Inferior parietal cortex (tissue), 1 donor: ENCODE results near the gene USP9Y.

ENCODE experiments used
- DNase-seq: peaks from one replicate; pipeline ENCODE4 v3.0.0-alpha.2; 2016; ENCODE audit errors: extremely low spot score

The USP9Y gene

DNA sequence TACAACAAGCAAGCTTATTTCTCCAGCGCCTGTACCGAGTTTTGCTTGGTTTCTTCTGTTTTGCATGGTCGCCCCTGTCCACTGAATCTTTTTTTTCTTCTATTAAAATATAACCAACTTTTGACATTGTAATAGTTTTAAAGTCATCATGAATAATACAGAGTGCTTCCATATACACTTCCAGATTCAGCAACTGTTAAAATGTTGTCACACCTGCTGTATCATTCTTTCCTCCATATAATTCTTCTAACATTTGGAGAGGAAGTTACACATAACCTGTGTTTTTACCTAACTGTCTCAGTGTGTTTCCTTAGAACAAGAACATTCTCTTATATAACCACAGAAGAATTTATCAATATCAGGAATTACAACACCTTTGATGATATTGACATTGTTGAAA is 83.5 kb downstream of the USP9Y start:
- DNase-seq = no peak

- no peak for DNase-seq
Measured at GRCh38 chrY:12793999-12794398, 93.0 kb downstream of the USP9Y start.

GRCh38 chrY:12808046-12808445 is 107.0 kb downstream of the USP9Y start:
- no peak for DNase-seq

DNA sequence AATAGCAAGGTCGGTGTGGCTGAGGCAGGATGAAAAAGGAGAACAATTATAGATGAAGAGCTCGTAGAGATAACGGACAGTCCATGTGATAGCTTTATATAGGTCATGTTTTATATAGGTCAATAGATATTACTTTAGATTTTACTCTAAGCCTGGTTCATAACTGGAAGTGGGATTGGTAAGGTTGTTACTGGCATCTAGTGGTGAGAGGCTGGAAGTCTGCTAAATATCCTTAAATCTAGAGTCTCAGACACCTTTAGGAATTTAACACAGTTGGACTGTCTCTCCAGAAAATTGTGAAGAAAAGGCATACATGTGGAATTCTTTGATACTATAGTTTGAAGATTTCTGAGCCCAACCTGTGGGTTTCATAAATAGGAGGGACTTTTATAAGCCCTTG is 108.0 kb downstream of the USP9Y start:
- peak; percentile 4 for DNase-seq

DNA sequence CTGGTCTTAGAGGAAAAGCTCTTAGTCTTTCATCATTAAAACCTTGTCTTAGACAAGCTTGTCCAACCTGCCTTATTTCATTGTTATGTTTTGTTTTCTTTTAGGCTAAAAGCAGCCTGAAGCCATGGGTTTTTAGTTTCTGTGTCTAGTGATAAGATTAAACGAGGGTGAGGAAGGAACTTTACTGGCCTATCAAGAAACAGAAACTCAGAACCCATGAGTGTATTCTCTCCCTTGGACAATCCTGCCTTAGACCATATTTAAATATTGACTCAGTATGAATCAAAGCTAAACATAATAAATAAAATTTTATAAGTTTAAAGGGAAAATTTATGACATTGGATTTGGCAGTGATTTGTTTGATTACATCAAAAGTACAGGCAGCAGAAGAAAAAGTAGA is 122.4 kb downstream of the USP9Y start:
- DNase-seq = no peak

DNA sequence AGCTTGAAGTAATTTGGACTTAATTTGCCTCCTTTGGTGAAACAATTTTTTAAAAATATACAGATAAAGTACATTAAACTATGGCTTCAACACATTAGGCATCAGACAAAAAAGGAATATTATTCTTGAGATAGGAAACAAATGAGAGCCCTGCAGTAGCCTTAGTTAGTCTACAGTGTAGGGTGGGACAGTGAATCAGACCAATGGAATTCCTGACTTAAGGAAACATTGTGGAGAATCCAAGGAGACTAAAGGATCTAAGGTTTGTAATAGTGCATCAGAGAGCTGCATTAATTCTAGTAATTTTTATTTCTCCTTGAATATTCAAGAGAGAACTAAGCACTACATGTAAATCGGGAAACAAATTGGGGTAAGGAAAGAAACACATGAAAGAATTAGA is 125.8 kb downstream of the USP9Y start:
- DNase-seq = no peak

GRCh38 chrY:12833284-12833683 is 132.3 kb downstream of the USP9Y start:
- DNase-seq = no peak

- peak; percentile 1 for DNase-seq
Measured at GRCh38 chrY:12837550-12837949, 136.5 kb downstream of the USP9Y start.

GRCh38 chrY:12841368-12841767 is 140.3 kb downstream of the USP9Y start:
- DNase-seq = no peak

GRCh38 chrY:12846793-12847192 is 145.8 kb downstream of the USP9Y start:
- DNase-seq = no peak

- no peak for DNase-seq
Measured at GRCh38 chrY:12855791-12856275, 154.8 kb downstream of the USP9Y start.

DNA sequence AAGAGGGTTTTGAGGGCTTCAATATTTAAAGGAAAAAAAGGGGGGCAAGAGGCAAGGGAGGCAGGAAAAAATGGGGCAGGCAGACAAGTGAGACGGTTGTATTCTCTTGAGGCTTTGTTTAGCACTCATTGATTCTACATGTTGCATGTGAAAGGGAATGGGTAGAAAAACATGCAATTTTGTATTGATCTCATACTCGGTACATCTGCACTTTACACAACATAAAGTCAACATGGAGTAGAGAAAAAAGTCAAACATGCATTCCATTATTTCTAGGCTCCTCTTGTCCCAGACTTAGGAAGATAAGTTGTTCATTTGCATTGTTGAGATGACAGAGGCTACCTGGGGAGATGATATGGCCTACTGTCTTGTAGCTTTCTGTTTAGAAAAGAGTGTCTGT is 166.9 kb downstream of the USP9Y start:
- DNase-seq = no peak

- DNase-seq = no peak
Measured at GRCh38 chrY:12896973-12897372, 195.9 kb downstream of the USP9Y start.

- no peak for DNase-seq
Measured at GRCh38 chrY:12898604-12899003, 197.6 kb downstream of the USP9Y start.

DNA sequence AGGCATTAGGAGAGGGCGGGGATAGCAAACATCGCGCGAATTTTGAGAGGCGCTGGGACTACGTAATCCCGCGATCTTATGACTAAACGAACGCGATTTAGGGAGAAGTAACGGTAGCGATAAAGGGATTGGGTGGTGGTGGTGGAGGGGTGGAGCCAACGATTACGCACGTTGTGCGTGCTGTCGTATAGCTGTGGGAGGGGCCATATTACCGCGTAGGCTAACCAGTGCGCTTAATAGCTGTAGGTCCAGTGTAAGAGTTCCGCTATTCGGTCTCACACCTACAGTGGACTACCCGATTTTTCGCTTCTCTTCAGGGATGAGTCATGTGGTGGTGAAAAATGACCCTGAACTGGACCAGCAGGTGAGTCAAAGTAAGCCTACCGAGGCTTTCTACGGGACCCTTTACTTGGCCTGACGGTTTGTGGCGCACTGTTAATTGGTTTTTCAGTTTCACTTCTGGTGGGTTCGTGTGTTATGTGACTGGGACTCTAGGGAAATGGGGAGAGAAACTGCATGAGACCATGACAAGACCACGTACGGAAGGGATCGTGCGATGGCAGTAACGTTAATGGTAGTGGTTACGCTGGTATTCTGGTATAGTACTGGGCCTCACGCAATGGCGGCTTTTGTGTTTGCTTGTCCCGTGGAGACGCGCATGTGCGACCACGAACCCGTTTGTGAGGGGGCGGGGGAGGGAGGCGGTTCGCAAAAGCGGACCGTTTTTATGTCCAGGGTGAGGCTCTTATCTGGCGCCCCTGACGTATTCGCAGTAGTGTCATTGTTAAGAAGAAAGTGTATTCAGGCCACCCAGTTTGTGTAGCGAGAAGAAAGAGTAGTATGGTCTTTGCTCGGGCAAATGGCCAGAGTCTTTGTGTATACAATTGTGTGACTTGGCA is 203.8 kb downstream of the USP9Y start, which contains the start of gene DDX3Y:
DDX3Y (plus strand) TSS at position 251 of the 899 bp plus-strand sequence; CDS start at position 320, 69 bp downstream.
- peak; percentile 76 for DNase-seq

GRCh38 chrY:12905517-12905872 is 204.5 kb downstream of the USP9Y start:
- no peak for DNase-seq

- DNase-seq = no peak
Measured at GRCh38 chrY:12905895-12906294, 204.9 kb downstream of the USP9Y start.
